A549 (cell line): ENCODE results near the gene SF3A2. TPM values are rescaled to one million over a fixed set of nuclear protein-coding genes. Genes with fewer than 3 reads are reported as not detected.

ENCODE experiments used
- ATAC-seq, 2 experiments: fragments of 200-7000 bp in 1 of 2; fragments of >200 bp in 1 of 2; cut with Nextera tagmentation in 1 of 2; cut with Tn5 transposase in 1 of 2; 3 replicates each; pipeline versions ENCODE4 v1.8.0 to v1.9.1; 2018 to 2020; ENCODE audit warnings: mild to moderate bottlenecking in 1 of 2, moderate library complexity in 1 of 2
- CTCF ChIA-PET: fragments of 300-600 bp; sonication (Branson Sonifier 250); formaldehyde crosslinking; extraction: SDS; loops from one replicate; lab custom pipeline; 2021; ENCODE audit warnings: antibody characterized with exemption, inconsistent platforms; lab: Yijun Ruan, JAX
- POLR2A ChIA-PET: fragments of 350-600 bp; formaldehyde crosslinking; extraction: SDS; loops from one replicate; lab custom pipeline; 2021; ENCODE audit warnings: antibody characterized with exemption, inconsistent platforms; lab: Yijun Ruan, JAX
- DNase-seq, 2 experiments: peaks; one replicate each; pipeline versions ENCODE4 v3.0.0 to v3.0.0-alpha.2; 2011 to 2016; ENCODE audit warnings: low read depth in 1 of 2, low spot score in 1 of 2
- FAIRE-seq: peaks from 2 replicates; lab custom pipeline; 2011; peaks lifted over from hg19 to GRCh38; lab: Jason Lieb, UNC
- H3K27ac ChIP-seq, 2 experiments: fragments of >200 bp; sonication (Bioruptor Twin); formaldehyde crosslinking; 3 replicates each; pipeline ENCODE4 v1.5.1; 2016 to 2017
- H3K4me1 ChIP-seq: fragments of >200 bp; sonication (Bioruptor Twin); formaldehyde crosslinking; 3 replicates; pipeline ENCODE4 v1.6.1; 2016
- H3K4me2 ChIP-seq: fragments of >200 bp; sonication (Bioruptor Twin); formaldehyde crosslinking; 3 replicates; pipeline ENCODE4 v1.6.1; 2016
- H3K4me3 ChIP-seq: fragments of >200 bp; sonication (Bioruptor Twin); formaldehyde crosslinking; 3 replicates; pipeline ENCODE4 v1.5.1; 2016
- H3K9me3 ChIP-seq: fragments of >200 bp; sonication (Bioruptor Twin); formaldehyde crosslinking; 3 replicates; pipeline ENCODE4 v1.6.1; 2016
- BCL3 ChIP-seq: fragments of >200 bp; sonication (Bioruptor Twin); formaldehyde crosslinking; IDR thresholded peaks from 3 replicates; pipeline ENCODE4 v1.6.1; 2016
- BHLHE40 ChIP-seq: IDR thresholded peaks from 2 replicates; pipeline ENCODE4 v1.6.1; 2012; ENCODE audit warnings: low read depth, low read length, inconsistent platforms
- CBX2 ChIP-seq: fragments of 200-600 bp; sonication (generic); IDR thresholded peaks from 2 replicates; pipeline ENCODE4 v1.6.1; 2016; ENCODE audit warnings: low read depth, mild to moderate bottlenecking, borderline replicate concordance
- CEBPB ChIP-seq, 2 experiments: fragments of >200 bp in 1 of 2; sonication (Bioruptor Twin) in 1 of 2; formaldehyde crosslinking in 1 of 2; IDR thresholded peaks; 2 replicates each; pipeline ENCODE4 v1.6.1; 2012 to 2016
- CTCF ChIP-seq: fragments of >200 bp; sonication (Bioruptor Twin); formaldehyde crosslinking; IDR thresholded peaks from 3 replicates; pipeline ENCODE4 v1.5.1; 2016
- EP300 ChIP-seq, 2 experiments: fragments of >200 bp; sonication (Bioruptor Twin); formaldehyde crosslinking; IDR thresholded peaks; 2 replicates in 1 of 2; 3 replicates in 1 of 2; pipeline ENCODE4 v1.6.1; 2016 to 2017
- FOSL2 ChIP-seq, 2 experiments: fragments of 450-650 bp in 1 of 2; fragments of >200 bp in 1 of 2; sonication (Bioruptor Twin) in 1 of 2; formaldehyde crosslinking; IDR thresholded peaks; 2 replicates each; pipeline versions ENCODE4 v1.5.0 to v1.6.1; 2016 to 2020; ENCODE audit warnings: mild to moderate bottlenecking in 1 of 2, moderate library complexity in 1 of 2
- HEYL ChIP-seq: fragments of 250-450 bp; sonication (Bioruptor Pico); IDR thresholded peaks from 2 replicates; pipeline ENCODE4 v1.8.0; 2021; ENCODE audit warnings: mild to moderate bottlenecking, moderate library complexity
- JUN ChIP-seq, 2 experiments: fragments of >200 bp; sonication (Bioruptor Twin); formaldehyde crosslinking; IDR thresholded peaks; 2 replicates in 1 of 2; 3 replicates in 1 of 2; pipeline ENCODE4 v1.6.1; 2016 to 2017
- JUNB ChIP-seq: fragments of >200 bp; sonication (Bioruptor Twin); formaldehyde crosslinking; IDR thresholded peaks from 2 replicates; pipeline ENCODE4 v1.6.1; 2016
- MAFK ChIP-seq: fragments of 450-650 bp; IDR thresholded peaks from 2 replicates; pipeline ENCODE4 v1.6.1; 2014; ENCODE audit not compliant: partially characterized antibody
- MYC ChIP-seq: IDR thresholded peaks from 2 replicates; pipeline ENCODE4 v1.6.1; 2012; ENCODE audit warnings: mild to moderate bottlenecking, inconsistent platforms, low read length, improper control_type of control experiment, borderline replicate concordance
- NPAS2 ChIP-seq: fragments of 250-450 bp; sonication (Bioruptor Pico); IDR thresholded peaks from 2 replicates; pipeline ENCODE4 v1.8.0; 2022; ENCODE audit warnings: mild to moderate bottlenecking, moderate library complexity, borderline replicate concordance
- PHF8 ChIP-seq: fragments of 200-600 bp; sonication (generic); IDR thresholded peaks from 2 replicates; pipeline ENCODE4 v1.6.1; 2016; ENCODE audit warnings: low read depth, mild to moderate bottlenecking, antibody characterized with exemption, moderate library complexity, borderline replicate concordance
- RAD21 ChIP-seq, 2 experiments: fragments of >200 bp in 1 of 2; sonication (Bioruptor Twin) in 1 of 2; formaldehyde crosslinking in 1 of 2; IDR thresholded peaks in 1 of 2; conservative IDR thresholded peaks in 1 of 2; 2 replicates in 1 of 2; 3 replicates in 1 of 2; pipeline ENCODE4 v1.6.1; 2012 to 2018; ENCODE audit warnings: inconsistent platforms in 1 of 2
- RARB ChIP-seq: fragments of 250-450 bp; sonication (Bioruptor Pico); IDR thresholded peaks from 2 replicates; pipeline ENCODE4 v1.8.0; 2021; ENCODE audit warnings: mild to moderate bottlenecking, moderate library complexity
- RCOR1 ChIP-seq: fragments of 150-350 bp; IDR thresholded peaks from 2 replicates; pipeline ENCODE4 v1.6.1; 2014; ENCODE audit warnings: antibody characterized with exemption, low read length, low read depth
- RNF2 ChIP-seq: fragments of 200-600 bp; sonication (generic); IDR thresholded peaks from 2 replicates; pipeline ENCODE4 v1.6.1; 2016; ENCODE audit warnings: low read depth, mild to moderate bottlenecking, antibody characterized with exemption, moderate library complexity, borderline replicate concordance
- SREBF2 ChIP-seq: fragments of 450-650 bp; IDR thresholded peaks from 2 replicates; pipeline ENCODE4 v1.6.1; 2014; ENCODE audit warnings: mild to moderate bottlenecking, moderate library complexity
- TFCP2L1 ChIP-seq: fragments of 250-450 bp; sonication (Bioruptor Pico); IDR thresholded peaks from 2 replicates; pipeline ENCODE4 v1.5.0; 2021; ENCODE audit warnings: mild to moderate bottlenecking
- USF2 ChIP-seq: fragments of 450-650 bp; IDR thresholded peaks from 2 replicates; pipeline ENCODE4 v1.6.1; 2014; ENCODE audit warnings: antibody characterized with exemption
- ZC3H11A ChIP-seq: fragments of 450-650 bp; IDR thresholded peaks from 2 replicates; pipeline ENCODE4 v1.6.1; 2014; ENCODE audit warnings: antibody characterized with exemption, mild to moderate bottlenecking
- ZNF302 ChIP-seq: fragments of 250-450 bp; sonication (Bioruptor Pico); IDR thresholded peaks from 2 replicates; pipeline ENCODE4 v1.9.0; 2021; ENCODE audit warnings: inconsistent platforms, mild to moderate bottlenecking, moderate library complexity
- WGBS: methylation state at CpG from one replicate; pipeline ENCODE4 v1.1.6; 2017; ENCODE audit errors: missing lambda C conversion rate; 5-methylcytosine and 5-hydroxymethylcytosine counted together
- polyA plus RNA-seq, 4 experiments: library from polyadenylated mRNA; depleted of rRNA in 3 of 4; stranded (reverse); fragments of >200 nt; fragmentation: RNase III in 1 of 4; extraction: RNeasy Plus Mini Kit Qiagen cat#74134 plus additional on column Dnase treatment in 1 of 4; gene quantifications; 2 replicates in 3 of 4; 3 replicates in 1 of 4; pipeline ENCODE4 v1.2.3, GENCODE V29; 2011 to 2017
- TF ChIP-seq, protein P1 (sequence below): fragments of 250-450 bp; sonication (Bioruptor Pico); IDR thresholded peaks from 2 replicates; pipeline ENCODE4 v1.5.0; 2021; ENCODE audit warnings: mild to moderate bottlenecking, moderate library complexity, borderline replicate concordance
- TF ChIP-seq, protein P2 (sequence below): fragments of 150-350 bp; IDR thresholded peaks from 2 replicates; pipeline ENCODE4 v1.6.1; 2014; ENCODE audit warnings: low read depth, mild to moderate bottlenecking, low read length
- TF ChIP-seq, protein P3 (sequence below): IDR thresholded peaks from 2 replicates; pipeline ENCODE4 v1.6.1; 2012

Gene SF3A2
- polyA plus RNA-seq, 2 of the 4 experiments (the other 2 are of a cell fraction): 11.9 to 68.2 TPM

- POLR2A ChIA-PET: no interaction called here
- Histone ChIP-seq H3K9me3 (no peaks in the 10 kb centered on the region), H3K4me2 (no peak overlapping the region), H3K4me1 (peaks cover 14% of the 10 kb centered on the region), H3K4me3 (no peak overlapping the region), H3K27ac (no peak overlapping the region)
- ATAC-seq: no peak
- TF ChIP-seq, protein P1, sequence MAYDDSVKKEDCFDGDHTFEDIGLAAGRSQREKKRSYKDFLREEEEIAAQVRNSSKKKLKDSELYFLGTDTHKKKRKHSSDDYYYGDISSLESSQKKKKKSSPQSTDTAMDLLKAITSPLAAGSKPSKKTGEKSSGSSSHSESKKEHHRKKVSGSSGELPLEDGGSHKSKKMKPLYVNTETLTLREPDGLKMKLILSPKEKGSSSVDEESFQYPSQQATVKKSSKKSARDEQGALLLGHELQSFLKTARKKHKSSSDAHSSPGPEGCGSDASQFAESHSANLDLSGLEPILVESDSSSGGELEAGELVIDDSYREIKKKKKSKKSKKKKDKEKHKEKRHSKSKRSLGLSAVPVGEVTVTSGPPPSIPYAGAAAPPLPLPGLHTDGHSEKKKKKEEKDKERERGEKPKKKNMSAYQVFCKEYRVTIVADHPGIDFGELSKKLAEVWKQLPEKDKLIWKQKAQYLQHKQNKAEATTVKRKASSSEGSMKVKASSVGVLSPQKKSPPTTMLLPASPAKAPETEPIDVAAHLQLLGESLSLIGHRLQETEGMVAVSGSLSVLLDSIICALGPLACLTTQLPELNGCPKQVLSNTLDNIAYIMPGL (CRISPR knock-in tag): no peak
- TF ChIP-seq ZC3H11A (no peak), SREBF2 (no peak), CTCF (no peak), BHLHE40 (no peak), HEYL (CRISPR knock-in tag) (no peak), RARB (no peak), MAFK (no peak), JUN (IDR thresholded peaks at IDR 0.05) (no peak), USF2 (no peak), RNF2 (no peak), PHF8 (no peak), TFCP2L1 (CRISPR knock-in tag) (no peak), CEBPB (IDR thresholded peaks at IDR 0.05) (no peak), RCOR1 (no peak)
- WGBS: 86% methylated on average over 9 of the region's 9 CpGs
- CTCF ChIA-PET: interaction anchor here (1.0 to 2.0 kb wide), 4 partner anchors 15 to 167 kb away, joined by 3 to 6 read pairs (median 4); no protein-coding TSS in a partner anchor
- no peak for DNase-seq
- no peak for FAIRE-seq
Measured at GRCh38 chr19:2277138-2277537, 40.5 kb downstream of the SF3A2 start.

DNA sequence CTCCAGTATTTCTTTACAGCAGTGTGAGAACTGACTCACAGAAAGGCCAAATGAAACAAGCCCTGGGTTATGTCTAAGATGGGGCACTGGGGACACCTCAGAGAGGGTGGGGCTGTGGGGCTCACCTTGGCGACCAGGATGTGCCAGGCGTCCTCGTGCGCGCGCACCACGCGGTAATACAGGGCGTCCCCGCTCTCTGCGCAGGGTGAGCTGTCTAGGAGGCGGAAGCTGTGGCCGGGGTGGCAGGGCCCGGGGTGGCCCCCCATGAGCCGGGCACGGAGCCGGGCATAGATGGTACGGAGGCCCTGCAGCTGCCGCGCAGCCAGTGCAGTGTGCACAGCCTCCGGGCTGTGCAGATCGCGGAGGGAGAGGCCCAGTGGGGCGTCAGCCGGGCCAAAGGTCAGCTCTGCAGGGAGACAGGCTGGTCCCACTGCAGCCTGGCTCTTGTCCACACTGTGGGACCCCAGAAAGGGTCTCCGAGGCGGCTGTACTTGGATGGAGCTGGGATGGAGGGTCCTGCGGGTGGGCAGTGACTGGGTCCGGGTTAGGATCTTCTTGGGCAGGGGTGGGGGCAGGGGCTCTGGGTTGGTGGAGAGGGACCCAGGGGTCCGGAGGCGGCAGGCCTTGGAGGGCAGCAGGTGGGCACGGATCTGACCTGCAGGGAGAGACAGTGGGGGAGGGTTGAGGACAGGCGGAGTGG is 42.0 kb downstream of the SF3A2 start:
- FAIRE-seq (no peak), ATAC-seq (peak in 1 of 2 experiments; percentile 36; a peak in 2 of 6 replicates), DNase-seq (no peak)
- Histone ChIP-seq H3K4me1 (no peaks in the 10 kb centered on the region; the same call in 2 of the 3 replicates), H3K4me3 (no peak overlapping the region), H3K9me3 (no peaks in the 10 kb centered on the region), H3K27ac (no peak overlapping the region), H3K4me2 (no peak overlapping the region)
- ChIA-PET POLR2A (no interaction called here), CTCF (interaction anchor here (0.6 to 1.4 kb wide), 3 partner anchors 43 to 327 kb away, joined by 3 to 6 read pairs (median 3); partner anchors contain the start of gene PLEKHJ1)
- WGBS: 90% methylated on average over 25 of the region's 33 CpGs
- TF ChIP-seq NPAS2 (CRISPR knock-in tag) (no peak), MYC (no peak), ZNF302 (no peak), USF2 (no peak), TFCP2L1 (CRISPR knock-in tag) (no peak), CBX2 (no peak), BCL3 (no peak), JUNB (no peak), RNF2 (no peak), JUN (IDR thresholded peaks at IDR 0.05) (no peak), SREBF2 (no peak), EP300 (IDR thresholded peaks at IDR 0.05) (no peak), RAD21 (conservative IDR thresholded peaks at IDR 0.05 in 1 of 2, IDR thresholded peaks at IDR 0.05 in 1 of 2) (no peak), FOSL2 (IDR thresholded peaks at IDR 0.05) (no peak), FOSL2 (CRISPR knock-in tag; IDR thresholded peaks at IDR 0.05) (no peak)
- TF ChIP-seq, protein P2, sequence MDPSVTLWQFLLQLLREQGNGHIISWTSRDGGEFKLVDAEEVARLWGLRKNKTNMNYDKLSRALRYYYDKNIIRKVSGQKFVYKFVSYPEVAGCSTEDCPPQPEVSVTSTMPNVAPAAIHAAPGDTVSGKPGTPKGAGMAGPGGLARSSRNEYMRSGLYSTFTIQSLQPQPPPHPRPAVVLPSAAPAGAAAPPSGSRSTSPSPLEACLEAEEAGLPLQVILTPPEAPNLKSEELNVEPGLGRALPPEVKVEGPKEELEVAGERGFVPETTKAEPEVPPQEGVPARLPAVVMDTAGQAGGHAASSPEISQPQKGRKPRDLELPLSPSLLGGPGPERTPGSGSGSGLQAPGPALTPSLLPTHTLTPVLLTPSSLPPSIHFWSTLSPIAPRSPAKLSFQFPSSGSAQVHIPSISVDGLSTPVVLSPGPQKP: no peak
- TF ChIP-seq, protein P3, sequence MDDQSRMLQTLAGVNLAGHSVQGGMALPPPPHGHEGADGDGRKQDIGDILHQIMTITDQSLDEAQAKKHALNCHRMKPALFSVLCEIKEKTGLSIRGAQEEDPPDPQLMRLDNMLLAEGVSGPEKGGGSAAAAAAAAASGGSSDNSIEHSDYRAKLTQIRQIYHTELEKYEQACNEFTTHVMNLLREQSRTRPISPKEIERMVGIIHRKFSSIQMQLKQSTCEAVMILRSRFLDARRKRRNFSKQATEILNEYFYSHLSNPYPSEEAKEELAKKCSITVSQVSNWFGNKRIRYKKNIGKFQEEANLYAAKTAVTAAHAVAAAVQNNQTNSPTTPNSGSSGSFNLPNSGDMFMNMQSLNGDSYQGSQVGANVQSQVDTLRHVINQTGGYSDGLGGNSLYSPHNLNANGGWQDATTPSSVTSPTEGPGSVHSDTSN: no peak
